Hepatocyte (in vitro differentiated cells): ENCODE data around the gene FGD5. TPM values are rescaled to one million over a fixed set of nuclear protein-coding genes. Genes with fewer than 3 reads are reported as not detected.

ENCODE experiments used
- DNase-seq: peaks from one replicate; pipeline ENCODE4 v3.0.0-alpha.2; 2016; ENCODE audit warnings: low spot score
- H2AFZ ChIP-seq: fragments of 200-600 bp; sonication (generic); 2 replicates; pipeline ENCODE4 v1.6.0; 2016; ENCODE audit warnings: antibody characterized with exemption, mild to moderate bottlenecking
- H3K27ac ChIP-seq: fragments of 200-600 bp; sonication (generic); 2 replicates; pipeline ENCODE4 v1.5.1; 2016; ENCODE audit warnings: mild to moderate bottlenecking
- H3K27me3 ChIP-seq: fragments of 200-600 bp; sonication (generic); 2 replicates; pipeline ENCODE4 v1.6.1; 2016
- H3K36me3 ChIP-seq: fragments of 200-600 bp; sonication (generic); replicated peaks from 2 replicates; pipeline ENCODE4 v1.5.1; 2016; ENCODE audit warnings: low read depth; ENCODE audit not compliant: insufficient read depth
- H3K4me1 ChIP-seq: fragments of 200-600 bp; sonication (generic); 2 replicates; pipeline ENCODE4 v1.5.1; 2016; ENCODE audit warnings: mild to moderate bottlenecking, moderate library complexity; ENCODE audit not compliant: insufficient read depth
- H3K4me2 ChIP-seq: fragments of 200-600 bp; sonication (generic); 2 replicates; pipeline ENCODE4 v1.6.0; 2016
- H3K4me3 ChIP-seq: fragments of 200-600 bp; sonication (generic); 2 replicates; pipeline ENCODE4 v1.5.1; 2016; ENCODE audit warnings: mild to moderate bottlenecking
- H3K79me2 ChIP-seq: fragments of 200-600 bp; sonication (generic); 2 replicates; pipeline ENCODE4 v1.6.0; 2017; ENCODE audit warnings: mild to moderate bottlenecking
- H3K9me2 ChIP-seq: fragments of 200-600 bp; sonication (generic); replicated peaks from 2 replicates; pipeline ENCODE4 v1.6.0; 2017; ENCODE audit warnings: mild to moderate bottlenecking; ENCODE audit not compliant: insufficient read depth
- H3K9me3 ChIP-seq: fragments of 200-600 bp; sonication (generic); 2 replicates; pipeline ENCODE4 v1.5.1; 2016; ENCODE audit warnings: low read depth, mild to moderate bottlenecking
- H4K20me1 ChIP-seq: fragments of 200-600 bp; sonication (generic); 2 replicates; pipeline ENCODE4 v1.6.0; 2016; ENCODE audit warnings: mild to moderate bottlenecking; ENCODE audit not compliant: insufficient read depth, poor library complexity, severe bottlenecking
- CTCF ChIP-seq: fragments of 200-600 bp; sonication (generic); IDR thresholded peaks from 2 replicates; pipeline ENCODE4 v1.5.1; 2016; ENCODE audit warnings: antibody characterized with exemption, mild to moderate bottlenecking; ENCODE audit not compliant: poor library complexity
- EZH2 ChIP-seq: fragments of 200-600 bp; sonication (generic); IDR thresholded peaks from 2 replicates; pipeline ENCODE4 v1.6.1; 2016; ENCODE audit warnings: antibody characterized with exemption, mild to moderate bottlenecking, borderline replicate concordance
- EZH2phosphoT487 ChIP-seq: fragments of 200-600 bp; sonication (generic); IDR thresholded peaks from one replicate; pipeline ENCODE4 v1.6.1; 2018; ENCODE audit warnings: antibody characterized with exemption, mild to moderate bottlenecking, low read depth, moderate library complexity; ENCODE audit not compliant: unreplicated experiment, severe bottlenecking
- WGBS: methylation state at CpG from one replicate; pipeline ENCODE4 v1.1.6; 2016; ENCODE audit warnings: low lambda C conversion rate; ENCODE audit errors: missing lambda C conversion rate; 5-methylcytosine and 5-hydroxymethylcytosine counted together
- polyA plus RNA-seq: library from polyadenylated mRNA; unstranded; fragments of >200 nt; fragmentation: Nextera tagmentation; extraction: Ambion mirVana; gene quantifications from 2 replicates; pipeline ENCODE4 v1.2.1, GENCODE V29; 2016
- total RNA-seq: library from RNA; depleted of rRNA; stranded (reverse); fragments of >200 nt; gene quantifications from 2 replicates; pipeline ENCODE4 v1.2.3, GENCODE V29; 2014

Gene FGD5
- total and polyA plus RNA-seq, 2 experiments from 2014 or later: 2.9 to 3.3 TPM

DNA sequence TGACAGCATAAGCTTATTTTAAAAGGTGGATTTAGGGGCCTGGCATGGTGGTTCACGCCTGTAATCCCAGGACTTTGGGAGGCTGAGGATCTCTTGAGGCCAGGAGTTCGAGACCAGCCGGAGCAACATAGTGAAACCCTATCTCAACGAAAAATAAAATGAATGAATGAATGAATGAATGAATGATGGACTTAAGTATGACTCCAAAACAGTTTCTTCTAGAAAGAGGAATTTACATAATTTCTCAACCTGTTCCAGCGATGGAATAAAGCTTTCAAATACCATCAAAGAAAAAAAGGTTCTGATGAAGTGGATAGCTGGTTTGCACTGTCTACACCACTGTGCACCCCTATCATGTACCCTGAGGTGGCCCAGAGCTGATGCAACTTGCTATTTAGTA is 108.5 kb downstream of the FGD5 start:
- H2AFZ ChIP-seq: no peak overlapping the region
- no peak overlapping the region for H3K4me3 ChIP-seq
- no peak overlapping the region for H3K4me2 ChIP-seq
- H3K9me3 ChIP-seq: no peaks in the 10 kb centered on the region
- TF ChIP-seq EZH2 (no peak), EZH2phosphoT487 (no peak), CTCF (no peak)
- H3K79me2 ChIP-seq: no peaks in the 10 kb centered on the region
- H3K27ac ChIP-seq: no peak overlapping the region
- no peaks in the 10 kb centered on the region for H3K4me1 ChIP-seq
- H3K36me3 ChIP-seq: no peaks in the 10 kb centered on the region
- no peaks in the 10 kb centered on the region for H3K27me3 ChIP-seq
- H3K9me2 ChIP-seq: no peaks in the 10 kb centered on the region
- 95% methylated on average over 5 of the region's 5 CpGs for WGBS
- no peaks in the 10 kb centered on the region for H4K20me1 ChIP-seq
- DNase-seq: no peak

DNA sequence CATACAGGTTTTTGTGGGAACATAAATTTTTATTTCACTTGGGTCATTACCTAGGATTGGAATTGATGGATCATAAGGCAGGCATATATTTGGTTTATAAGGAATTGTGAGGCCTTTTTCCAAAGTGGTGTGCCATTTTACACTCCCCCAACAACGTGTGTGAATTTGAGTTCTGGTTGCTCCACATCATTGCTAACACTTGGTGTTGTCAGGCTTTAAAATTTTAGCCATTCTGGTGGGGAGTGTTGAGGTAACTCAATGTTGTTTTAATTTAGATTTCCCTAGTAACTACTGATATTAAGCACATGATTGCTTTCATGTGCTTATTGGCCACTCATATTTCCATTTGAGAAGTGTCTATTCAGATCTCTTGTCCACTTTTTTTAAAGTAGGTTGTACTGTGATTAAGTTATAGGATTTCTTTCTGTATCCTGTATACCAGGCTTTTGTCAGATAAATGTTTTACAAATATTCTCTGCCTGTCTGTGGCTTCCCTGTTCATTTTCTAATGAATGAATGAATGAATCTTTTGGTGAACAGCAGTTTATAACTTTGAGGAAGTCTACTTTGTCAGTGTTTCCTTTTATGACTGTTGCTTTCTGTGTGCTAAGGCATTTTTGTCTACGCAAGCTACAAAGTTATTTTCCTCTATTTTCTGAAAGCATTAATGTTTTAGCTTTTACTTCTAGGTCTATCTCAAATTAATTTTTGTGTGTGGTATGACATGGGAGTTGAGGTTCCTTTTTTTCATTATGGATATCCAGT is 110.7 kb downstream of the FGD5 start:
- Histone ChIP-seq H3K9me2 (no peaks in the 10 kb centered on the region), H3K36me3 (no peaks in the 10 kb centered on the region), H3K4me2 (no peak overlapping the region), H3K4me3 (no peak overlapping the region), H2AFZ (no peak overlapping the region), H4K20me1 (no peaks in the 10 kb centered on the region), H3K4me1 (peaks cover 10% of the 10 kb centered on the region), H3K79me2 (no peaks in the 10 kb centered on the region), H3K27me3 (no peaks in the 10 kb centered on the region), H3K27ac (no peak overlapping the region), H3K9me3 (no peaks in the 10 kb centered on the region)
- DNase-seq: no peak
- 76% methylated on average over 2 of the region's 2 CpGs for WGBS
- no peak for TF ChIP-seq CTCF

GRCh38 chr3:14933820-14934425 is 115.2 kb downstream of the FGD5 start:
- Histone ChIP-seq H4K20me1 (no peaks in the 10 kb centered on the region), H3K36me3 (no peaks in the 10 kb centered on the region), H3K79me2 (peaks cover 7% of the 10 kb centered on the region), H3K4me3 (no peak overlapping the region), H3K27me3 (no peaks in the 10 kb centered on the region), H3K4me1 (peaks cover 31% of the 10 kb centered on the region), H3K9me3 (no peaks in the 10 kb centered on the region), H2AFZ (no peak overlapping the region), H3K9me2 (no peaks in the 10 kb centered on the region), H3K4me2 (peak overlapping the region; percentile 20), H3K27ac (peak overlapping the region; percentile 84)
- TF ChIP-seq CTCF: no peak
- TF ChIP-seq EZH2: no peak
- no peak for TF ChIP-seq EZH2phosphoT487
- 40% methylated on average over 7 of the region's 7 CpGs for WGBS
- no peak for DNase-seq
